Caco-2 (cell line): ENCODE measurements around the gene EFNA3. TPM values are rescaled to one million over a fixed set of nuclear protein-coding genes. Genes with fewer than 3 reads are reported as not detected.

Experiments used
- BruUV-seq: library from RNA; stranded (reverse); fragments of 400-500 nt; replicated peaks from 2 replicates; lab custom pipeline; 2021; lab: Mats Ljungman, UMichigan
- CTCF ChIA-PET: fragments of 300-600 bp; sonication (Branson Sonifier 250); formaldehyde crosslinking; loops from one replicate; lab custom pipeline; 2022; ENCODE audit warnings: antibody characterized with exemption; lab: Charles Lee
- POLR2A ChIA-PET: fragments of 300-600 bp; sonication (Branson Sonifier 250); formaldehyde crosslinking; loops from one replicate; lab custom pipeline; 2022; ENCODE audit warnings: antibody characterized with exemption; lab: Charles Lee
- DNase-seq, 2 experiments: peaks; one replicate each; pipeline versions ENCODE4 v3.0.0 to v3.0.0-alpha.2; 2020 to 2022
- H3K27me3 ChIP-seq: replicated peaks from 2 replicates; pipeline ENCODE4 v1.6.0; 2011; ENCODE audit warnings: low read length; ENCODE audit not compliant: control insufficient read depth, insufficient read depth
- H3K36me3 ChIP-seq: 2 replicates; pipeline ENCODE4 v1.5.1; 2011; ENCODE audit warnings: low read length; ENCODE audit not compliant: control insufficient read depth, insufficient read depth
- H3K4me1 ChIP-seq: fragments of 250-450 bp; sonication (Bioruptor Pico); 2 replicates; pipeline ENCODE4 v1.5.1; 2020; ENCODE audit warnings: mild to moderate bottlenecking
- H3K4me3 ChIP-seq: 2 replicates; pipeline ENCODE4 v1.5.1; 2011; ENCODE audit warnings: low read depth, mild to moderate bottlenecking, control low read depth, low read length
- H3K9me3 ChIP-seq: fragments of 250-450 bp; sonication (Bioruptor Pico); 2 replicates; pipeline ENCODE4 v1.5.1; 2020; ENCODE audit warnings: mild to moderate bottlenecking, moderate library complexity
- H3K27ac Mint-ChIP-seq: one replicate; pipeline ENCODE4 v1.8.0; 2022; ENCODE audit warnings: mixed read lengths; ENCODE audit not compliant: unreplicated experiment
- H3K27me3 Mint-ChIP-seq: one replicate; pipeline ENCODE4 v1.8.0; 2022; ENCODE audit warnings: mixed read lengths; ENCODE audit not compliant: insufficient read depth, unreplicated experiment
- H3K36me3 Mint-ChIP-seq: one replicate; pipeline ENCODE4 v1.8.0; 2022; ENCODE audit warnings: mild to moderate bottlenecking, mixed read lengths; ENCODE audit not compliant: insufficient read depth, unreplicated experiment
- H3K4me1 Mint-ChIP-seq: one replicate; pipeline ENCODE4 v1.8.0; 2022; ENCODE audit warnings: low read depth, mixed read lengths; ENCODE audit not compliant: unreplicated experiment
- H3K4me3 Mint-ChIP-seq: one replicate; pipeline ENCODE4 v1.8.0; 2022; ENCODE audit warnings: mild to moderate bottlenecking, moderate library complexity, mixed read lengths; ENCODE audit not compliant: unreplicated experiment
- H3K9me3 Mint-ChIP-seq: one replicate; pipeline ENCODE4 v1.8.0; 2022; ENCODE audit warnings: mixed read lengths; ENCODE audit not compliant: unreplicated experiment
- intact Hi-C: fragments of 100-400 bp; cut with micrococcal nuclease; formaldehyde crosslinking; loops from one replicate; pipeline ENCODE4 v1.10.0; 2022; ENCODE audit not compliant: unreplicated experiment
- total RNA-seq: library from RNA; stranded (reverse); gene quantifications from 2 replicates; pipeline ENCODE4 v1.2.3, GENCODE V29; 2022
- TF ChIP-seq, protein P1 (sequence below), 2 experiments: fragments of 200-600 bp in 1 of 2; IDR thresholded peaks; 1 replicate in 1 of 2; 2 replicates in 1 of 2; pipeline versions ENCODE4 v1.5.1 to v1.8.0; 2011 to 2022; ENCODE audit warnings: antibody characterized with exemption in 1 of 2, control low read depth in 1 of 2, inconsistent platforms in 1 of 2, low read depth in 1 of 2, low read length in 1 of 2, mild to moderate bottlenecking in 1 of 2, moderate library complexity in 1 of 2; ENCODE audit not compliant: insufficient read depth in 1 of 2, severe bottlenecking in 1 of 2, unreplicated experiment in 1 of 2

The EFNA3 gene
- total RNA-seq, 1 experiment from 2014 or later: 3.5 TPM

DNA sequence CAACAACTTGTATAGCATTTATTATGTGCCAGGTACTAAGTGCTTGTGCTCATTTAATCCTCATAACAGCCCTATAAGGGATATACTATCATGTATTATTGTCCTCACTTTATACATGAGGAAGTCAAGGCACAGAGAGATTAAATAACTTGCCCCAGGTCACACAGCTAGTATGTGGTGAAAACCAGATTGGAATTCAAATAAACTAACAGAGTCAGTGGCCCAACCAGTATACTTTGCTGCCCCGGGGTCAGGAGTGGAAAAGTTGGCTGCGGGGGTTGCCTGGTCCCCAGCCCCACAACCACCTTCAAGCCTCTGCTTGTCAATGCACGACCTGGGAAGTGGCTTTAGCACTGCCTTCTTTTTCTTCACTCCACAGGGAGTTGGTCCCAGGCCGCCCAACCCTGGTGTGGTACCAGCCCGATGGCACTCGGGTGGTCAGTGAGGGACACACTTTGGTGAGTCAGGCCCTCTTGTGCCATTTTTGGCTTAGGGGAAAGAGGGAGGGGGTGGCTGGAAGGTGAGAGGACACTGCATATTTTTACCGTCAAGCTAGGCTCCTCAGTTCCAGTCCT lies 25.0 kb upstream of the EFNA3 start:
- Mint-ChIP-seq H3K27ac (no peak overlapping the region), H3K9me3 (no peaks in the 10 kb centered on the region), H3K27me3 (no peaks in the 10 kb centered on the region), H3K4me1 (peaks cover 19% of the 10 kb centered on the region), H3K4me3 (no peak overlapping the region), H3K36me3 (peaks cover 6% of the 10 kb centered on the region)
- peaks cover 20% of the 10 kb centered on the region for H3K4me1 ChIP-seq
- BruUV-seq: no TSS peak
- no peaks in the 10 kb centered on the region for H3K9me3 ChIP-seq
- intact Hi-C loops: no loop called here
- DNase-seq: no peak
- no peaks in the 10 kb centered on the region for H3K36me3 ChIP-seq
- CTCF ChIA-PET: interaction anchor here (0.6 to 1.1 kb wide), 2 partner anchors 36 to 478 kb away, joined by 4 to 6 read pairs; no protein-coding TSS in a partner anchor
- POLR2A ChIA-PET: interaction anchor here (0.6 to 1.0 kb wide), 2 partner anchors 53 to 81 kb away, joined by 3 to 6 read pairs; no protein-coding TSS in a partner anchor
- no peaks in the 10 kb centered on the region for H3K27me3 ChIP-seq
- H3K4me3 ChIP-seq: no peak overlapping the region
- TF ChIP-seq, protein P1, sequence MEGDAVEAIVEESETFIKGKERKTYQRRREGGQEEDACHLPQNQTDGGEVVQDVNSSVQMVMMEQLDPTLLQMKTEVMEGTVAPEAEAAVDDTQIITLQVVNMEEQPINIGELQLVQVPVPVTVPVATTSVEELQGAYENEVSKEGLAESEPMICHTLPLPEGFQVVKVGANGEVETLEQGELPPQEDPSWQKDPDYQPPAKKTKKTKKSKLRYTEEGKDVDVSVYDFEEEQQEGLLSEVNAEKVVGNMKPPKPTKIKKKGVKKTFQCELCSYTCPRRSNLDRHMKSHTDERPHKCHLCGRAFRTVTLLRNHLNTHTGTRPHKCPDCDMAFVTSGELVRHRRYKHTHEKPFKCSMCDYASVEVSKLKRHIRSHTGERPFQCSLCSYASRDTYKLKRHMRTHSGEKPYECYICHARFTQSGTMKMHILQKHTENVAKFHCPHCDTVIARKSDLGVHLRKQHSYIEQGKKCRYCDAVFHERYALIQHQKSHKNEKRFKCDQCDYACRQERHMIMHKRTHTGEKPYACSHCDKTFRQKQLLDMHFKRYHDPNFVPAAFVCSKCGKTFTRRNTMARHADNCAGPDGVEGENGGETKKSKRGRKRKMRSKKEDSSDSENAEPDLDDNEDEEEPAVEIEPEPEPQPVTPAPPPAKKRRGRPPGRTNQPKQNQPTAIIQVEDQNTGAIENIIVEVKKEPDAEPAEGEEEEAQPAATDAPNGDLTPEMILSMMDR (IDR thresholded peaks at IDR 0.05; ENCODE audit: insufficient read depth in 1 of 2, low read depth in 1 of 2, low read length in 1 of 2, severe bottlenecking in 1 of 2, unreplicated experiment in 1 of 2): no peak

DNA sequence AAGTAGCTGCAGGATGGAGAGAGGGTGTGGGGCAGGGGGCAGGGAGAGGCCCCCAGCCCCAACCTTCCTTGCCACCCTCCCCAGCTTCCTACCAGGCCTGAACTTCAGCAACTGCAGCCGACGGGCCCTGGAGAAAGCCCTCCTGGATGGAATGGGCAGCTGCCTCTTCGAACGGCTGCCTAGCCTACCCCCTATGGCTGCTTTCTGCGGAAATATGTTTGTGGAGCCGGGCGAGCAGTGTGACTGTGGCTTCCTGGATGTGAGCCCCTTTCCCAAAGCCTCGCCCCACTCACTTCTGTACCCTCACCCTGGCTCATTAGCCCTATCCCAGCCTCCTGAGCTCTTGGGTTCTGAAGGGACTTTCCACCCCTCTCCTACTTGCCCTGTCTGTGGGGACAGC lies 21.5 kb upstream of the EFNA3 start:
- Mint-ChIP-seq H3K9me3 (no peaks in the 10 kb centered on the region), H3K27me3 (no peaks in the 10 kb centered on the region), H3K4me3 (no peak overlapping the region), H3K36me3 (peaks cover 12% of the 10 kb centered on the region), H3K27ac (no peak overlapping the region), H3K4me1 (peaks cover 7% of the 10 kb centered on the region)
- no peaks in the 10 kb centered on the region; the same call in 1 of the 2 replicates for H3K36me3 ChIP-seq
- DNase-seq: no peak
- H3K9me3 ChIP-seq: no peaks in the 10 kb centered on the region
- H3K27me3 ChIP-seq: no peaks in the 10 kb centered on the region
- ChIA-PET POLR2A (interaction anchor here (1.2 kb wide), 1 partner anchor 83 kb away, joined by 3 read pairs; no protein-coding TSS in a partner anchor), CTCF (interaction anchor here (0.8 to 2.8 kb wide), 4 partner anchors 9 to 96 kb away, joined by 3 to 13 read pairs (median 4); partner anchors contain the start of gene PYGO2)
- H3K4me3 ChIP-seq: no peak overlapping the region
- intact Hi-C loops: no loop called here
- TF ChIP-seq, protein P1 (IDR thresholded peaks at IDR 0.05; ENCODE audit: insufficient read depth in 1 of 2, low read depth in 1 of 2, low read length in 1 of 2, severe bottlenecking in 1 of 2, unreplicated experiment in 1 of 2): no peak
- BruUV-seq: no TSS peak
- H3K4me1 ChIP-seq: 0 out of 2 replicates have a peak, but pooled peaks cover 11% of the 10 kb centered on the region

DNA sequence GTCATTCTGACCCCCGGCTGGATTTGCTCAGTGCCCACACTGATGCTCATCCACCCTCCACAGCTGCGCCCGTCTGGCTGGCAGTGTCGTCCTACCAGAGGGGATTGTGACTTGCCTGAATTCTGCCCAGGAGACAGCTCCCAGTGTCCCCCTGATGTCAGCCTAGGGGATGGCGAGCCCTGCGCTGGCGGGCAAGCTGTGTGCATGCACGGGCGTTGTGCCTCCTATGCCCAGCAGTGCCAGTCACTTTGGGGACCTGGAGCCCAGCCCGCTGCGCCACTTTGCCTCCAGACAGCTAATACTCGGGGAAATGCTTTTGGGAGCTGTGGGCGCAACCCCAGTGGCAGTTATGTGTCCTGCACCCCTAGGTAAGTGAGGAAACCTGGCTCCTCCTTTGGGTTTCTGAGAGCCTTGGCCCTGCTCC lies 20.8 kb upstream of the EFNA3 start:
- POLR2A ChIA-PET: interaction anchor here (0.6 to 1.2 kb wide), 2 partner anchors 84 to 498 kb away, joined by 3 read pairs; no protein-coding TSS in a partner anchor

More for the DNA sequence above, 20.8 kb upstream of the EFNA3 start:
- Histone ChIP-seq H3K4me1 (0 out of 2 replicates have a peak, but pooled peaks cover 10% of the 10 kb centered on the region), H3K9me3 (no peaks in the 10 kb centered on the region), H3K27me3 (no peaks in the 10 kb centered on the region), H3K4me3 (no peak overlapping the region), H3K36me3 (no peaks in the 10 kb centered on the region; the same call in 1 of the 2 replicates)
- H3K4me1 Mint-ChIP-seq: peaks cover 6% of the 10 kb centered on the region
- BruUV-seq: no TSS peak
- no peaks in the 10 kb centered on the region for H3K9me3 Mint-ChIP-seq
- CTCF ChIA-PET: interaction anchor here (0.8 to 2.8 kb wide), 6 partner anchors 10 to 96 kb away, joined by 3 to 13 read pairs (median 4); partner anchors contain the start of gene PYGO2
- H3K36me3 Mint-ChIP-seq: peaks cover 12% of the 10 kb centered on the region
- no peak overlapping the region for H3K4me3 Mint-ChIP-seq
- intact Hi-C loops: no loop called here
- TF ChIP-seq, protein P1 (IDR thresholded peaks at IDR 0.05; ENCODE audit: insufficient read depth in 1 of 2, low read depth in 1 of 2, low read length in 1 of 2, severe bottlenecking in 1 of 2, unreplicated experiment in 1 of 2): peak in 1 of 2 experiments; percentile 21
- no peak overlapping the region for H3K27ac Mint-ChIP-seq
- DNase-seq: no peak
- no peaks in the 10 kb centered on the region for H3K27me3 Mint-ChIP-seq
